GM19452 (cell line): ENCODE data around the gene RGS3.

Experiments used
- ATAC-seq: cut with Tn5 transposase; IDR thresholded peaks from one replicate; pipeline ENCODE4 v1.9.1; 2021; ENCODE audit not compliant: unreplicated experiment

Gene RGS3

GRCh38 chr9:113528088-113528487 is 64.6 kb downstream of the RGS3 start:
- no peak for ATAC-seq

GRCh38 chr9:113528811-113529210 is 65.3 kb downstream of the RGS3 start:
- ATAC-seq, result no peak

- no peak for ATAC-seq
Measured at GRCh38 chr9:113529336-113530009, 65.9 kb downstream of the RGS3 start.

GRCh38 chr9:113530022-113530635 is 66.6 kb downstream of the RGS3 start:
- no peak for ATAC-seq

DNA sequence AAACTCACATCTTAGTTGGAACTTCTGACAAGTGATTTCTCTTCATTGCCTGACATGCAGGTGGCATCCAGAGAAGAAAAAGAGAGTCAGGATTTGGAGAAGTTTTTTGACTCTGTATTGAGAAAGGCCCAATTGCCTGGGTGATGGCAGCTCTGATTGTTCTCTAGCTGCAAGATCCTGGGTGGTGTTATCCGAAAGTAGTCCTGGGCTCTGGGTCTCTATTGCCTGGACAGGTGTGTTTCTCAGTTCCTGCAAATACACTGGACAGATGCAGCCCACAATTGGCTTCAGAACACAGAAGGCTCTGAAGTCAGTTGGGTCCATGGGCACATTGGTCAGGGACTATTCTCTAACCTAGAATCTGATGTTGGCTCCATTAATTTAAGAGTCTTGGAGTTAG is 67.4 kb downstream of the RGS3 start:
- no peak for ATAC-seq

DNA sequence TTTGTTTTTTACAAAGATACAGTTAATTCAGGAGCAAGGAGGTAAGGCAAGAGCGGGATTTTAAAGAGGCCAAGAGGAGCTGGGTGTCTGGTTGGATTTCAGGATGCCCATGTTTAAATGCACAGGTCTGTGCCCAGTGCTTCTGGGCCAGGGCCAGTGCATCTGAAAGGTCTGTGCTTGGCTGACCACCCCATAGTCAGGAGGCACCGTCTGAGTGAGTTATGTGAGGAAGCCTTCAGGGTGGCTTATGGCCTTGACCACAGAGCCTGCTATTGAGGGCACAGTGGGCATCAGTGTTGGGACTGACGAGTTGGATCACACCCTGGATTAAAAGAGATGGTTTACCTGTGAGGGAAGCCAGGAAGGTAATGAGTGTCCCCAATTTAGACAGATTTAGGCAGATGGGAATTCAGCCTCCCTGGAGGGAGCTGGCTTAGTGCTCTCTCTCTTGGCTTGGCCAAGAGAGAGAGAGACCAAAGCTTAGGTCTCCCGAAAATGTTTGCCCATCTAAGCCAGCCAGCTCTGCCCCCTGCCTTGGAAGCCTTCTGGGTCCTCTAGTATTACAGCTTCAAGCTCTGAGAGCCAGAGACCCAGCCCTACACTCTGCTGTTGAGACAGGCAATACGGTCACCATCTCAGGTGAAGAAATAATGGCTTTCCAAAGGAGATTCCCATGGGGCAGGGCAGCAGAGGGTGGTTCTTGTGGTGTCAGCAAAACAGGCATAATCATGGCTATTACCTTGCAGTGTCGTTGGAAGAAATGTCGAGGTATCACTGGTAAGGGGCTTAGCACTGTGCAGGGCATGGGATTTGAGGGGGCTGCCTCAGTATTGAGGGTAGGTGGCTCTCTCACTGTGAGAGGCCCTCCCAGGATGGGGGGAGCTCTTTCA is 68.6 kb downstream of the RGS3 start:
- no peak for ATAC-seq

- no peak for ATAC-seq
Measured at GRCh38 chr9:113532809-113533190, 69.3 kb downstream of the RGS3 start.

- ATAC-seq, result no peak
Measured at GRCh38 chr9:113533335-113534225, 70.1 kb downstream of the RGS3 start.

DNA sequence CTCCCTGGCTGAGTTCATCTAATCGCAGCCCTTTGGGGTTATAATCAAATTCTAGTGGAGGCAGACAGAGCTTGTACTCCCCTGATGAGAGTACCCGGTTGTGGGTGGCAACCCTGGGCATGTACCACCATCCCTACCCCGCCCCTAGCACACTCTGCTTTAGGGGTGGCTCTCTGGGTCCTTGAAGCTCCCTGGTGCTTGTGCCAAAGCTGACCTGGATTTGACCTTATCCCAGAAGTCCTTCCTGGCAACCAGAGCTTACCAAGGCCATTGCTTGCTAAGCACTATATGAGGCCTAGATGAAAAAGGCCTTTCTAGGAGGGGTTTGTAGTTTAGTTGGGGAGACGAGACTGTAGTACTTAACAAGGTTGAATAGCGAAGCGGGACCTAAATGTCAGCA is 72.2 kb downstream of the RGS3 start:
- ATAC-seq, result no peak

GRCh38 chr9:113536166-113536482 is 72.6 kb downstream of the RGS3 start:
- ATAC-seq, result no peak

- no peak for ATAC-seq
Measured at GRCh38 chr9:113536483-113537228, 73.1 kb downstream of the RGS3 start.

DNA sequence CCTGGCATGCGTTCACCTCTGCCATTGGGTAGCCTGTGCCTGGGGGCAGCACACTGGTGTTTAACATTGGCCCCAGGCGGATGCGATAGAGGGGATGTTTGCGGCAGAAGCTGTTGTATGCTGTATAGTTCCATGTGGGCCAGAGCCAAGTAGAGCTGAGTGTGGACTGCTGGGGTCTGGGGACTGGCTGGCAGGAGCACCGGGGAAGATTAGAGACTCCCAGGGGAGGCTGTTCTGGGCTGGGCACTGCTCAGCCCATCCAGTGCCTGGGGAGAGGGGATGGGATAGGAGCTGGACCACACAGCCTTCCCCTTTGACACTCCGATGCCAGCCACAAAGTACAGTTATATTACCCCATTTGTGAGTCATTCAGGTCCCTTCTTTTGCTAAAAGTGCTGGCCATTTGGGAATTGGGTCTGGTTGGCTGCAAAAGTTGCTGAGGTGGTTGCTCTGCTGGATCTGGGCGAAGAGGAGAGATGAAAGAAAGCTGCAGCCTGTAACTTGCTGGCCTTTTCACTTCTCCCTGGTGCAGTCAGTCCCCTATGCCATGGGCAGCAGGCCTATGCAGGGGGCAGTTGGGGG is 73.8 kb downstream of the RGS3 start:
- ATAC-seq, result no peak

GRCh38 chr9:113538131-113538530 is 74.6 kb downstream of the RGS3 start:
- ATAC-seq, result no peak

- ATAC-seq, result no peak
Measured at GRCh38 chr9:113538701-113539430, 75.3 kb downstream of the RGS3 start.

GRCh38 chr9:113540466-113540865 is 76.9 kb downstream of the RGS3 start:
- no peak for ATAC-seq

GRCh38 chr9:113541019-113541900 is 77.7 kb downstream of the RGS3 start:
- ATAC-seq, result no peak

DNA sequence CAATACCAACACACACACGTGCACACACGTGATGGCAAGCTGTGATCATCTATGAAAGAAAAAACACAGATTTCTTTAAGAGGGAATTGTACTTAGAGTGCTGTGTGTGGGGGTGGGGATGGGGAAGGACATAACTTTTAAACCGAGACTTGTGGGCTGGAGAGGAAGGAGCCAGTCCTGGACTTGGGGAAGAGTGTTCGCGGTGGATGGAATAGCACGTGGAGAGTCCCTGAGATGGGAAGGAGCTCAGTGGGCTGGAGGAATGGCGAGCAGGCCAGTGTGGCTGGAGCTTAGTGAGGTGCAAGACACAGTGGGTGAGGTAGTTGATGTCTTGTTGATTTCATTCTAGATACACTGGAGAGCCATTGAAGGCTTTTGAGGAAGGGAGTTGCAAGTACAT is 78.5 kb downstream of the RGS3 start:
- ATAC-seq, result no peak

DNA sequence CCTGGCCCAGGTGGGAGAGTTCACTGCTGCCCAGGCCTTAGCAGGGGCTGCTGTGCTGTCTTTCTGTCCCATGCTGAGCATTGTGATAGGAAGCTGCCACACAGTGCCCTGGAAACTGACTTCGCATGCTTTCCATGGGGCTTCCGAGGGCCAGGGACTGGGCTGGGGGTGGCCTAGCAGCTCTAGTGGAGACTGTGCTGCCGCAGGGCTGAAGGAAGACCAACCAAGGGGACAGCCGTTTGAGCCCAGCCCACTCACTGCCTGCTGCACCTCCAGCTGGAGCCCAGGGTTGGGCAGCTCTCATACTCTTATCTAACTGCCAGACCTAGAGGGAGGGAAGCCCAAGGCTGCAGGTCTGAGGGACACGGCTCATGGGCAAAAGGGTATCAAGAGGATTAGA is 79.2 kb downstream of the RGS3 start:
- ATAC-seq, result no peak
